Measurements from ENCODE around the gene NT5C1A.

DNA sequence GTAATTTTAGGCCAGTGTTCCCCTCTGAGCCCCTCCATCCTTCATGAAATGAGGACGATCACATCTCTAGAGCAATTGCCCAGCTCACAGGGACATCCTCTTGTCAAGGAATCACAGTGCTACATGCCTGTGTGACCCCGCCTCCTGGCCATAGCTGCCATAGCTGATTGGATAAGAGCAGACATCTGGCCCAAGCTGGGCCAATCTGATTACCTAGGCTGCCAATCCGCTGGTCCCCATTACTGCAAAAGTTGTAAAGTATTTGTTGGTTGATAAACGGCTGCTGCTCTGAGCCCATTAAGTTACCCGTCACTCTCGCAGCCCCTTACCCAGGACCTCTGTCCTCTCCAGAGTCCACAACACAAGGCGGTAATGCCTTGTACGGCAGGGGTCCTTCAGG, 8.3 kb downstream of the NT5C1A start:
- no peak for TF ChIP-seq EZH2 (IDR thresholded peaks at IDR 0.05; ENCODE audit: low read length, unreplicated experiment)
- TF ChIP-seq, protein P1, sequence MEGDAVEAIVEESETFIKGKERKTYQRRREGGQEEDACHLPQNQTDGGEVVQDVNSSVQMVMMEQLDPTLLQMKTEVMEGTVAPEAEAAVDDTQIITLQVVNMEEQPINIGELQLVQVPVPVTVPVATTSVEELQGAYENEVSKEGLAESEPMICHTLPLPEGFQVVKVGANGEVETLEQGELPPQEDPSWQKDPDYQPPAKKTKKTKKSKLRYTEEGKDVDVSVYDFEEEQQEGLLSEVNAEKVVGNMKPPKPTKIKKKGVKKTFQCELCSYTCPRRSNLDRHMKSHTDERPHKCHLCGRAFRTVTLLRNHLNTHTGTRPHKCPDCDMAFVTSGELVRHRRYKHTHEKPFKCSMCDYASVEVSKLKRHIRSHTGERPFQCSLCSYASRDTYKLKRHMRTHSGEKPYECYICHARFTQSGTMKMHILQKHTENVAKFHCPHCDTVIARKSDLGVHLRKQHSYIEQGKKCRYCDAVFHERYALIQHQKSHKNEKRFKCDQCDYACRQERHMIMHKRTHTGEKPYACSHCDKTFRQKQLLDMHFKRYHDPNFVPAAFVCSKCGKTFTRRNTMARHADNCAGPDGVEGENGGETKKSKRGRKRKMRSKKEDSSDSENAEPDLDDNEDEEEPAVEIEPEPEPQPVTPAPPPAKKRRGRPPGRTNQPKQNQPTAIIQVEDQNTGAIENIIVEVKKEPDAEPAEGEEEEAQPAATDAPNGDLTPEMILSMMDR (conservative IDR thresholded peaks at IDR 0.05; ENCODE audit: low read depth, low read length): no peak
- TF ChIP-seq EZH2phosphoT487 (IDR thresholded peaks at IDR 0.05; ENCODE audit: borderline replicate concordance, low read length): no peak
